ENCODE data around the gene ISY1.

The ISY1 gene

DNA sequence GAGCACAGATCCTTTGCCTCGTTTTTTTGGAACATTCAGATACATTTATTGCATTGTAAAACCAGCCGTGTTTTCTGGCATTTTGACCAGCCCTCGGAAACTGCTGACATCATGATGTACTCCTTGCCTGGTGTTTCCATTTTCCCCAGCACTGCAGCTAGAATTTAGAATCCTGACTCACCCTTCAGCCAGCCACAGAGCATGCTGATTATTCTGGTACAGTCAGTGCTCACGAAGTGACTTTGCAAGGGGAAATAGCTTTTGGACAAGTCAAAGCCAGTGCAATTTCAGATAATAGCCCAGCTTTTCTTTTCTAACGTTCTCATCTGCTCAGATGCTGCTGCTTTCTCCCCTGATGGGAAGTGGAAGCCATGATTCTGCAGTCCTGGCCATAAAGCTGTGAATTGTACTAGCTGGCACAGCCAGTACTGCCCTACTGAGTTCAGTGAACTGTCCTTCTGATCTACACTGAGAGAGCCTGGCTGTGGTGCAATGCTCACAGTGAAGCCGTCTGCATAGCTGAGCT lies 34.9 kb upstream of the ISY1 start:
- TF ChIP-seq, protein P1, sequence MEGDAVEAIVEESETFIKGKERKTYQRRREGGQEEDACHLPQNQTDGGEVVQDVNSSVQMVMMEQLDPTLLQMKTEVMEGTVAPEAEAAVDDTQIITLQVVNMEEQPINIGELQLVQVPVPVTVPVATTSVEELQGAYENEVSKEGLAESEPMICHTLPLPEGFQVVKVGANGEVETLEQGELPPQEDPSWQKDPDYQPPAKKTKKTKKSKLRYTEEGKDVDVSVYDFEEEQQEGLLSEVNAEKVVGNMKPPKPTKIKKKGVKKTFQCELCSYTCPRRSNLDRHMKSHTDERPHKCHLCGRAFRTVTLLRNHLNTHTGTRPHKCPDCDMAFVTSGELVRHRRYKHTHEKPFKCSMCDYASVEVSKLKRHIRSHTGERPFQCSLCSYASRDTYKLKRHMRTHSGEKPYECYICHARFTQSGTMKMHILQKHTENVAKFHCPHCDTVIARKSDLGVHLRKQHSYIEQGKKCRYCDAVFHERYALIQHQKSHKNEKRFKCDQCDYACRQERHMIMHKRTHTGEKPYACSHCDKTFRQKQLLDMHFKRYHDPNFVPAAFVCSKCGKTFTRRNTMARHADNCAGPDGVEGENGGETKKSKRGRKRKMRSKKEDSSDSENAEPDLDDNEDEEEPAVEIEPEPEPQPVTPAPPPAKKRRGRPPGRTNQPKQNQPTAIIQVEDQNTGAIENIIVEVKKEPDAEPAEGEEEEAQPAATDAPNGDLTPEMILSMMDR (IDR thresholded peaks at IDR 0.05), result no peak

- TF ChIP-seq, protein P1 (IDR thresholded peaks at IDR 0.05), result no peak
Measured at GRCh38 chr3:129187857-129188256, 27.0 kb upstream of the ISY1 start.

GRCh38 chr3:129185783-129186182 lies 24.9 kb upstream of the ISY1 start:
- TF ChIP-seq, protein P1 (IDR thresholded peaks at IDR 0.05), result no peak

DNA sequence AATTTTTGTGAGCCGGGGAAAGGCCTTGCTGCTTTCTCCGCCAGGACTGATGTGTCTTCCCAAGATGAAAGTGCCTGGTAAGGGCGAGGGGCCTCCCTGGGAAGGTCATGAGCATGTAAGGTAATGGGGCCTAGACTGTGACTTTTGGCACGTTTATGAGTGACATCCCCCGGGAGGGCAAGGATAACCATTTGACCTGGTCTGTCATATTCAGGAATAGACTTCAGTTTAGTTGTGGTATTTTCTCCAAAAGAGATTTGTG lies 23.5 kb upstream of the ISY1 start:
- TF ChIP-seq, protein P1 (IDR thresholded peaks at IDR 0.05), result no peak

DNA sequence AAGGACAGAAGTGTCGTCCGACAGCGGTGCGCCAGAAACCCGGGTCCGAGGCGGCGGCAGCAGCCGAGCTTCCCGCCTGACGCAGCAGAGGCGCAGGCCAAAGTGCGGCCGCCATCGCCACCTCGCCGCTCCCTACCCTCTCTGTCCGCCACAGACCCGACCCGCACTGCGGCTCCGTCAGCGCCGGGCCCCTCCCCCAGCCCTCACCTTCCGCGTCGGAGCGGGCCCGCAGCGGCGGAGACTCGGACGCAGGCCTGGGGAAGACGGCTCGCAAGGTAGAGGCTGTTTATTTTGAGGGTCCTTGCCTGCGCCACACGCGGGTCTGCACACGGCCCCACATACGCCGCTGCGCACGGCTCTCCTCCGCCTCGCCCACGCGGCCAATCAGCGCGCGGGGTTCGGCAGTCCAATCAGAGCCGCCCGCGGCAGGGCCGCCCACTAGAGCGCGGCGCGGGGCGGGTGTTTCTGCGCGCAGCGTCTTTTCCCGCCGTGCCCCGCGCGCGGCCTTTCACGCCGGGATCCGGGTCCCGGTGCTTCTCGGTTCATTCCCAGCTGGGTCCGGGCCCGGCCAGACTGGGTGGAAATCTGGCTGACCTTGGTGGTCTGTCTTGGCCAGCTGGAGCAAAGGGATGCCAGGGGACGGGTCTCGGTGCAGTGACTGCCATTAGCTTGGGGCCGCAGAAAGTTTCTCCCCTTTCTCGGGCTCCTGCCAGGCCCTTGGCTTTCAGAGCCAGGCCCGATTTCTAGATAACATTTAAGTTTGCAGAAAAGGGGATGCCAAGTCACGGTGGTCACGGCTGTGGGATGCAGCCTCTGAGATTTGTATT lies 22.9 kb upstream of the ISY1 start, which contains the start of gene CNBP:
Gene CNBP (minus strand): TSS at position 328 of the 827 bp plus-strand sequence. CDS start 12,139 bp downstream, outside the sequence.
- TF ChIP-seq, protein P1 (IDR thresholded peaks at IDR 0.05), result no peak

- TF ChIP-seq, protein P1 (IDR thresholded peaks at IDR 0.05), result no peak
Measured at GRCh38 chr3:129182390-129183185, 21.7 kb upstream of the ISY1 start.

- TF ChIP-seq, protein P1 (IDR thresholded peaks at IDR 0.05), result no peak
Measured at GRCh38 chr3:129181819-129182218, 21.0 kb upstream of the ISY1 start.
